Transverse colon (tissue), 4 donors: Measurements from ENCODE around the gene NDST3. TPM values are rescaled to one million over a fixed set of nuclear protein-coding genes. Genes with fewer than 3 reads are reported as not detected.
A peak's percentile ranks its signal among the peaks of the same experiment; 100 is the strongest.

Source experiments
- DNase-seq: peaks from one replicate; pipeline ENCODE4 v3.0.0-alpha.2; 2019
- H3K27ac ChIP-seq, 4 donors: fragments of 200-600 bp; sonication (generic); 2 replicates each; pipeline ENCODE4 v1.5.1; 2016 to 2018; ENCODE audit warnings: inconsistent platforms in 4 of 4
- H3K27me3 ChIP-seq: fragments of 200-600 bp; sonication (generic); 2 replicates; pipeline ENCODE4 v1.5.1; 2017; ENCODE audit warnings: inconsistent platforms
- H3K36me3 ChIP-seq, 4 donors: fragments of 200-600 bp; sonication (generic); 2 replicates each; pipeline ENCODE4 v1.5.1; 2017 to 2019; ENCODE audit warnings: inconsistent platforms in 4 of 4
- H3K4me1 ChIP-seq, 4 donors: fragments of 200-600 bp; sonication (generic); 2 replicates each; pipeline ENCODE4 v1.5.1; 2017 to 2020; ENCODE audit warnings: inconsistent platforms in 4 of 4
- H3K4me3 ChIP-seq, 4 donors: fragments of 200-600 bp; sonication (generic); 1 replicate in 1 of 4; 2 replicates in 3 of 4; pipeline versions ENCODE4 v1.5.1 to v1.6.1; 2017 to 2019; ENCODE audit warnings: inconsistent platforms in 4 of 4
- H3K9me3 ChIP-seq, 2 donors: fragments of 200-600 bp; sonication (generic); 2 replicates each; pipeline ENCODE4 v1.5.1; 2017 to 2019; ENCODE audit warnings: inconsistent platforms in 2 of 2
- CTCF ChIP-seq, 5 experiments: fragments of 200-600 bp in 3 of 5; fragments of 450-650 bp in 2 of 5; sonication (generic) in 3 of 5; IDR thresholded peaks; 1 replicate in 2 of 5; 2 replicates in 3 of 5; pipeline ENCODE4 v1.5.1; 2016 to 2017; ENCODE audit warnings: antibody characterized with exemption in 5 of 5, inconsistent platforms in 3 of 5, mild to moderate bottlenecking in 2 of 5, moderate library complexity in 1 of 5
- EP300 ChIP-seq: sonication (generic); formaldehyde crosslinking; IDR thresholded peaks from one replicate; pipeline ENCODE4 v1.6.1; 2017; ENCODE audit warnings: antibody characterized with exemption, low read depth
- POLR2A ChIP-seq: fragments of 450-650 bp; IDR thresholded peaks from one replicate; pipeline ENCODE4 v1.6.1; 2016; ENCODE audit warnings: antibody characterized with exemption, mild to moderate bottlenecking, moderate library complexity
- POLR2AphosphoS5 ChIP-seq, 3 donors: sonication (generic); formaldehyde crosslinking; IDR thresholded peaks; one replicate each; pipeline ENCODE4 v1.6.1; 2016; ENCODE audit warnings: antibody characterized with exemption in 3 of 3
- WGBS, 2 donors: methylation state at CpG; one replicate each; pipeline ENCODE4 v1.1.5; 2018; ENCODE audit warnings: low coverage in 1 of 2; 5-methylcytosine and 5-hydroxymethylcytosine counted together
- in situ Hi-C, 4 donors: fragments of 200-750 bp; cut with MboI; loops; one replicate each; pipeline versions ENCODE4 v1.15.0 to v1.15.1; 2017; ENCODE audit warnings: low sequenced_read_pairs in 3 of 4, low pct_ligation_motif_present in 1 of 4, low pct_unique_long_range_greater_than_20kb in 1 of 4
- intact Hi-C: fragments of 100-400 bp; cut with DNase I; formaldehyde crosslinking; loops from one replicate; pipeline ENCODE4 v1.15.1; 2023; ENCODE audit warnings: low total_unique reads
- total RNA-seq, 4 donors: library from RNA; depleted of rRNA; stranded (reverse); fragments of >200 nt; gene quantifications; one replicate each; pipeline ENCODE4 v1.1.0, GENCODE V29; 2016

The NDST3 gene
- total RNA-seq, 4 donors from 2014 or later, result 0.14 to 1.5 TPM; not detected in 2

DNA sequence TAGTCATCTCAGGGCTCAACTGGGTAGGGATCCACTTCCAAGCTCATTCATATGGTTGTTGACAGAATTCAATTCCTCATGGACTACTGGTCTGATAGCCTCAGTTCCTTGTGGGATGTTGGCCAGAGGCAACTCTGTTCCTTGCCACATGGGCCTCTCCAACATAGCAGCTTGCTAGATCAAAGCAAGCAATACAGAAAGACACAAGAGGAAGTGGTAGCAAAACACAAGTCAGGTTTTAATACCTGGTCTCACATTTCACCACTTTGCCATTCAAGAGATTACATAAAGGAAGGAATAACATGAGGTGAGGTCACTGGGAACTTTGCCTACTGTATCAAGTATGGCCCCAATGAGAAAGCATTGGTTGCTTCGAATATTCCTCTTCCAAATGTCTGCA lies 239.4 kb downstream of the NDST3 start:
- DNase-seq, result no peak
- in situ Hi-C loops, result no loop called here
- Histone ChIP-seq H3K27me3 (no peaks in the 10 kb centered on the region), H3K27ac (no peak overlapping the region), H3K9me3 (no peaks in the 10 kb centered on the region), H3K4me1 (peaks cover 0 to 16% (median 13%) of the 10 kb centered on the region in 4 donors), H3K36me3 (no peaks in the 10 kb centered on the region), H3K4me3 (no peak overlapping the region)
- intact Hi-C loops, result no loop called here
- TF ChIP-seq POLR2A (no peak), POLR2AphosphoS5 (IDR thresholded peaks at IDR 0.05) (no peak), EP300 (no peak), CTCF (IDR thresholded peaks at IDR 0.05) (no peak)
- 81 to 100% methylated on average over 1 of the region's 1 CpG for WGBS, 2 donors

DNA sequence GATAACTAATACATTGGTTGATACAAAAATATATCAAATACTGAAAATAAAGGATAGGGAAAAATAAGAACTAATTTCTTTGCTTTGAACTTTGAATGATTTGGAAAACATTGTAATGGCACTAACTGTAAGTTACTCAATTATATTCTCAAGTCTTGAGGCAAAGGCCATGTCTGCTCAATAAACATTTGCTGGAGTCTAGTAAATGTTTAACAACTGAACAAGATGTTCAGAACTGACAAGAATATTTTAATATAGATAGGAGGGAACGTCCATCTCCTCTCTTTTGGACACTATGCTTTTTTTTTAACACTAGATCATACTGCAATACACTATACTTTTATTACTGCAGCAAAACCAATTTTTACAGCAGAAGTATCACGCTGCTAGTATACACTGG lies 242.3 kb downstream of the NDST3 start:
- no peaks in the 10 kb centered on the region for H3K27me3 ChIP-seq
- in situ Hi-C loops (no loop called here), intact Hi-C loops (no loop called here)
- DNase-seq, result no peak
- H3K36me3 ChIP-seq, result no peaks in the 10 kb centered on the region
- H3K27ac ChIP-seq, result peak overlapping the region; percentile 88 to 96 (median 94)
- H3K4me1 ChIP-seq, result peaks cover 12 to 37% (median 27%) of the 10 kb centered on the region in 4 donors
- WGBS, 2 donors, result 38 to 46% methylated on average over 2 of the region's 2 CpGs
- no peak overlapping the region for H3K4me3 ChIP-seq
- TF ChIP-seq POLR2A (no peak), EP300 (no peak), CTCF (IDR thresholded peaks at IDR 0.05) (no peak), POLR2AphosphoS5 (IDR thresholded peaks at IDR 0.05) (no peak)
- no peaks in the 10 kb centered on the region for H3K9me3 ChIP-seq

DNA sequence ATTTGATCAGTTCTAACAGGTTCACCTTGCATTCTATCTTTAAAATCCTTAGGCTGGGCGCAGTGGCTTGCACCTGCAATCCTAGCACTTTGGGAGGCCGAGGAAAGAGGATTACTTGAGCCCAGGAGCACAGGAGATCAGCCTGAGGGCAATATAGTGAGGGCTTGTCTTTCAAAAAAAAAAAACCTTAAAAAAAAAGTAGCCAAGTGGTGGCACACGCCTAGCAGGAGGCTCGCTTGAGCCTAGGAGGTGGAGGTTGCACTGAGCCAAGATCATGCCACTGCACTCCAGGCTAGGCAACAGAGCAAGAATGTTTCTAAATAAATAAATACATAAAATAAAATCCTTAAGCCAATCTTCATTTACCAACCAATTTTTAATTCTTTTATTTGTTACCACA lies 243.0 kb downstream of the NDST3 start:
- Histone ChIP-seq H3K4me1 (peaks cover 12 to 37% (median 27%) of the 10 kb centered on the region in 4 donors), H3K27ac (peak overlapping the region; percentile 88 to 96 (median 94)), H3K4me3 (peak overlapping the region in 1 of 4 donors; percentile 57), H3K9me3 (no peaks in the 10 kb centered on the region), H3K36me3 (no peaks in the 10 kb centered on the region), H3K27me3 (no peaks in the 10 kb centered on the region)
- intact Hi-C loops, result no loop called here
- in situ Hi-C loops, result no loop called here
- DNase-seq, result no peak
- no peak for TF ChIP-seq POLR2A
- WGBS, 2 donors, result 56 to 76% methylated on average over 4 of the region's 4 CpGs

DNA sequence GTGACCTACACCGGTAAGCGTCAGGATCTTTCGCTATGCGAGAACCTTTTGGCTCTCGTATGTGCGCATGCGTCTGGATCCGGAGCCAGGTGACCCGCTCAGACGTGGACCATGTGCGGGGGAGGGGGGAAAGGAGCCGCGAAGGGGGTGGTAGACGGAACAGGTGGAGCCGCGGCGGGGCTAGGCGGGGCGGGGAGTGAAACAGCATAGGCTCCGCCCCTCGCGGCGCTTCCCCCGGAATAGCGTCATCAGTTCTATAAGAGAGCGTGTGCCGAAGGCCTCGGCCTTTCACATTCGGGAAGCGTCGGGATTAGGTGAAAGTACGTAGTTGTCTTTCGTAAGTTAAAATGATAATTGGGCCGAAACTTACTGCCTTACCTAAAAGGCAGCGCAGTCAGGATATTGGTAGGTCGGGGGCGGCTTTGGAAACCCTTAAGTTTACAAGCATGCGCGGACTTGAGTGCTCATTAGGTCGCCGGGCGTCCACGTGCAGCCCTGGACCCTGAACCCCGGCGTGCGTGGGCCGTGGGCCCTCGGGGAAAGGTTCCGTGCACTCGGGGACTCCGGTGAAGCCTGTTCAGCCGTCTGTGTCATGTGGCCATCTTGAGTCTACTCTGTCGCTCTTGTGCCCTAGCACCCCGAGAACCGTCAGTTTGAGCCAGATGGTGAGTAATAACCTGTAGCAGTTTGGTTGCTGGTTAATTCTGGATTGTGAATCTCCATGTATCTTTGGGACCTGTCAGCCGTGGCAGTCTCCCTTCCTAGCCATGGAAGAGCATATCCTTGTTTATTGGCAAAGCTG lies 244.4 kb downstream of the NDST3 start:
- Histone ChIP-seq H3K27me3 (no peaks in the 10 kb centered on the region), H3K4me1 (peaks cover 12 to 37% (median 27%) of the 10 kb centered on the region in 4 donors), H3K9me3 (no peaks in the 10 kb centered on the region), H3K4me3 (peak overlapping the region; percentile 55 to 72 (median 64)), H3K36me3 (no peaks in the 10 kb centered on the region), H3K27ac (peak overlapping the region; percentile 88 to 96 (median 94))
- intact Hi-C loops, result no loop called here
- DNase-seq, result peak; percentile 98
- TF ChIP-seq EP300 (peak; percentile 4), POLR2A (peak; percentile 99), POLR2AphosphoS5 (IDR thresholded peaks at IDR 0.05) (peak; percentile 96 to 99 (median 99)), CTCF (IDR thresholded peaks at IDR 0.05) (no peak)
- 2% methylated on average over 53 of the region's 56 CpGs; no CpG with 5 or more reads in 1 of the 2 donors for WGBS, 2 donors
- in situ Hi-C loops, result no loop called here
